ENCODE data around the gene B3GALT5.

DNA sequence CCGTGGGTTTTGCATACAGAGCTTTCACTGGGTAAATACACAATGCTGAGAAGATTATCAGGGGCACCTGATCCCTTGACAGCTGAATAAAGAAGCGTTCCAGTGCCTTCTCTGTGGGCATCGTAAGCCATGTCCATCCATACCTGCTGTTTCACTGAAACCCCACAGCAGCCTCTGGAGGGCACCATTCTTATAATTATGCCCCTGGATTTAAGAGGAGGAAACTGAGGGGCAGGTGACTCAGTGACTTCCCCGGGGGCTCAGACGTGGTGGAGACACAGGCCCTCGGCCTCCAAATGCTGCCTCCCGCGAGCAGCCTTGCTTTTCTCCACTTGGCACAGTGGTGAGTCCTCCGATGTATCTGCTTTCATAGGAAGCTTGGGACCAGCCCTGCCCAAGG is 56.7 kb downstream of the B3GALT5 start:
- TF ChIP-seq, protein P1, sequence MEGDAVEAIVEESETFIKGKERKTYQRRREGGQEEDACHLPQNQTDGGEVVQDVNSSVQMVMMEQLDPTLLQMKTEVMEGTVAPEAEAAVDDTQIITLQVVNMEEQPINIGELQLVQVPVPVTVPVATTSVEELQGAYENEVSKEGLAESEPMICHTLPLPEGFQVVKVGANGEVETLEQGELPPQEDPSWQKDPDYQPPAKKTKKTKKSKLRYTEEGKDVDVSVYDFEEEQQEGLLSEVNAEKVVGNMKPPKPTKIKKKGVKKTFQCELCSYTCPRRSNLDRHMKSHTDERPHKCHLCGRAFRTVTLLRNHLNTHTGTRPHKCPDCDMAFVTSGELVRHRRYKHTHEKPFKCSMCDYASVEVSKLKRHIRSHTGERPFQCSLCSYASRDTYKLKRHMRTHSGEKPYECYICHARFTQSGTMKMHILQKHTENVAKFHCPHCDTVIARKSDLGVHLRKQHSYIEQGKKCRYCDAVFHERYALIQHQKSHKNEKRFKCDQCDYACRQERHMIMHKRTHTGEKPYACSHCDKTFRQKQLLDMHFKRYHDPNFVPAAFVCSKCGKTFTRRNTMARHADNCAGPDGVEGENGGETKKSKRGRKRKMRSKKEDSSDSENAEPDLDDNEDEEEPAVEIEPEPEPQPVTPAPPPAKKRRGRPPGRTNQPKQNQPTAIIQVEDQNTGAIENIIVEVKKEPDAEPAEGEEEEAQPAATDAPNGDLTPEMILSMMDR (optimal IDR thresholded peaks at IDR 0.05 in 1 of 3, IDR thresholded peaks at IDR 0.05 in 1 of 3, conservative IDR thresholded peaks at IDR 0.05 in 1 of 3; ENCODE audit: extremely low read depth in 1 of 3, insufficient read depth in 2 of 3, low read length in 3 of 3), result no peak
- no peak for TF ChIP-seq EZH2 (IDR thresholded peaks at IDR 0.05; ENCODE audit: low read length)
